Mucosa of rectum (tissue), 2 donors: Measurements from ENCODE around the gene VWA5B1.

Source experiments
- H3K27ac ChIP-seq, 2 donors: one replicate each; pipeline ENCODE4 v1.7.0; 2013; ENCODE audit warnings: inconsistent platforms in 2 of 2, low read depth in 2 of 2, low read length in 2 of 2
- H3K27me3 ChIP-seq, 2 donors: one replicate each; pipeline ENCODE4 v1.7.0; 2013; ENCODE audit warnings: low read length in 2 of 2; ENCODE audit not compliant: control insufficient read depth in 2 of 2, insufficient read depth in 2 of 2
- H3K36me3 ChIP-seq, 2 donors: one replicate each; pipeline ENCODE4 v1.7.0; 2013; ENCODE audit warnings: low read length in 2 of 2; ENCODE audit not compliant: control insufficient read depth in 2 of 2, insufficient read depth in 2 of 2
- H3K4me1 ChIP-seq, 2 donors: one replicate each; pipeline ENCODE4 v1.7.0; 2013; ENCODE audit warnings: low read length in 2 of 2, mild to moderate bottlenecking in 1 of 2; ENCODE audit not compliant: control insufficient read depth in 2 of 2, insufficient read depth in 2 of 2
- H3K4me3 ChIP-seq, 2 donors: one replicate each; pipeline ENCODE4 v1.7.0; 2013; ENCODE audit warnings: low read length in 2 of 2
- H3K9ac ChIP-seq, 2 donors: one replicate each; pipeline ENCODE4 v1.7.0; 2013; ENCODE audit warnings: low read length in 2 of 2, low read depth in 1 of 2, mild to moderate bottlenecking in 1 of 2
- H3K9me3 ChIP-seq, 2 donors: one replicate each; pipeline ENCODE4 v1.7.0; 2013; ENCODE audit warnings: low read length in 2 of 2; ENCODE audit not compliant: control insufficient read depth in 2 of 2
- donor health status: healthy.
- donor health status: Normal muscosa, but diverticular disease.

VWA5B1 gene

DNA sequence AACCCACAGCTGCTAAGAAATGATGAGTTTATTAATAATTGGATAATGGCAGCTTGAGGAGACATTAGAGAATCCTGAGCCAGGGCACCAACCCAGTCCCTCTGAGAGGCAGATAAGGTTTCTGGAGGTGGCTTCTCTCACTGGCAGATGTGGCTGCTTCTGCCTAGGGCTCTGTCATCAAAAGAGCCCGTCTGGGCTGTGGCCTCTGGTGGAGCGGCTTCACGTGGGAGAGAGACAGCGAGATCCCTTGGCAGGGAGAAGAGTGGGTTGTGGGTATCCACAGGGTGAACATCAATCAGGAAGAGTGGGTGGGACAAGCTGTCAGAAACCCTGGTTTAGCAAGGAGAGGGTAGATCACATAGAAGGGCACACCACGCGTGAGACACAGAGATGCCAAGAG lies 30.0 kb downstream of the VWA5B1 start:
- H3K27ac ChIP-seq: no peak overlapping the region

DNA sequence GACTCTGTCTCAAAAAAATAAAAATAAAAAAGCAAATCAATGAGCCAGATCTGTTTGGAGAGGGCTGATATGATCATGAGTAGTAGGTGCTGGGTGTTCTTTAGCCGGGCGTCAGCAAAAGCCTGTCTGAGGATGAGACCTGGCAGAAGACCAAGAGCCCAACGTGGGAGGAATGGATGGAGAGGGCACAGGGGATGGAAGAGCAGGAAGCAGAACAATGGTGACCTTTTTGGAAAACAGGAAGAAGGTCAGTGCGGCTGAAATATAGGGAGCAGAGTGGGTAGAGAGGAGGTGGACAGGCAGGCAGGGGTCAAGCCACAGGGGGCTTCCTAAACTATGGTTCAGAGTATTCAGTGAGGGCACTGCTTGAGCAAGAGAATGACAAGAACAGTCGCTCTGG lies 30.9 kb downstream of the VWA5B1 start:
- Histone ChIP-seq H3K27me3 (no peaks in the 10 kb centered on the region), H3K27ac (no peak overlapping the region), H3K36me3 (no peaks in the 10 kb centered on the region), H3K9ac (peak overlapping the region in 1 of 2 donors; percentile 9), H3K4me3 (no peak overlapping the region), H3K4me1 (peaks cover 0 to 13% of the 10 kb centered on the region in 2 donors), H3K9me3 (no peaks in the 10 kb centered on the region)

More for the DNA sequence above, 30.0 kb downstream of the VWA5B1 start:
- no peak overlapping the region for H3K9ac ChIP-seq
- no peak overlapping the region for H3K4me3 ChIP-seq
- no peaks in the 10 kb centered on the region for H3K9me3 ChIP-seq
- H3K36me3 ChIP-seq: no peaks in the 10 kb centered on the region
- peaks cover 0 to 9% of the 10 kb centered on the region in 2 donors for H3K4me1 ChIP-seq
- no peaks in the 10 kb centered on the region for H3K27me3 ChIP-seq

DNA sequence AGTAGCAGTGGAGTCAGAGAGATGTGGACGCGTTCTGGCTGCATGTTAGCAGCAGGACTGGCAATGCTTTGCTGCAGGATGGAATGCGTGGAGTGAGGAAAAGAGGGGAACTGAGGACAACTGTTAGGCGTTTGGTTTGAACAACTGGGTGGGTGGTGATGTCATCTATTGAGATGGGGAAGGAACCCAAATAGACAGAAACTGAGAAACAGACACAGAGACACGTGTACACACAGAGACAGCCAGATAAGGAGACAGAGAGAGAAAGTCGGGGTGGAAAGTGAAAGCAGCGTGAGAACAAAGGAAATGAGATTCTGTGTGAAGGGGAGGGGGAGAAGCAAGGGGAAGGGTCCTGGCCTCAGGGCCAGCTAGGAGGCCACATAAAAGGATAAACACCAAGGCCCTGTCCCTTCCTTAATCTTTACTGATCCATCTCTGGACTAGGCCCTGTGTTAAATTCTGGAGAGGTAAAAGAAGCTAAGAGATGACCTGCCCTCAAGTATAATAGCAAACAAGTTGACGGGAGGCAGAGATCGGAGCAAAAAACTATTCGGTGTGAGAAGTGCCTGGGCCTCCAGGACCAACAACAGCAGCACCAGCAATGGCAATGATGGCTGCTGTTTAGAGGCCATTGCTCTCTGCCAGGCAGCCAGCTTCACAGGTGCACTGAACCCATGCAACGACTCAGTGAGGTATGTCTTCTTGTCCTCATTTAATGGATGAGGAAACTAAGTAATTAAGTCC lies 31.6 kb downstream of the VWA5B1 start:
- H3K9me3 ChIP-seq: no peaks in the 10 kb centered on the region
- H3K36me3 ChIP-seq: no peaks in the 10 kb centered on the region
- H3K4me3 ChIP-seq: peak overlapping the region in 1 of 2 donors; percentile 23
- H3K27me3 ChIP-seq: no peaks in the 10 kb centered on the region
- no peak overlapping the region for H3K9ac ChIP-seq
- H3K27ac ChIP-seq: no peak overlapping the region
- peaks cover 0 to 13% of the 10 kb centered on the region in 2 donors for H3K4me1 ChIP-seq

DNA sequence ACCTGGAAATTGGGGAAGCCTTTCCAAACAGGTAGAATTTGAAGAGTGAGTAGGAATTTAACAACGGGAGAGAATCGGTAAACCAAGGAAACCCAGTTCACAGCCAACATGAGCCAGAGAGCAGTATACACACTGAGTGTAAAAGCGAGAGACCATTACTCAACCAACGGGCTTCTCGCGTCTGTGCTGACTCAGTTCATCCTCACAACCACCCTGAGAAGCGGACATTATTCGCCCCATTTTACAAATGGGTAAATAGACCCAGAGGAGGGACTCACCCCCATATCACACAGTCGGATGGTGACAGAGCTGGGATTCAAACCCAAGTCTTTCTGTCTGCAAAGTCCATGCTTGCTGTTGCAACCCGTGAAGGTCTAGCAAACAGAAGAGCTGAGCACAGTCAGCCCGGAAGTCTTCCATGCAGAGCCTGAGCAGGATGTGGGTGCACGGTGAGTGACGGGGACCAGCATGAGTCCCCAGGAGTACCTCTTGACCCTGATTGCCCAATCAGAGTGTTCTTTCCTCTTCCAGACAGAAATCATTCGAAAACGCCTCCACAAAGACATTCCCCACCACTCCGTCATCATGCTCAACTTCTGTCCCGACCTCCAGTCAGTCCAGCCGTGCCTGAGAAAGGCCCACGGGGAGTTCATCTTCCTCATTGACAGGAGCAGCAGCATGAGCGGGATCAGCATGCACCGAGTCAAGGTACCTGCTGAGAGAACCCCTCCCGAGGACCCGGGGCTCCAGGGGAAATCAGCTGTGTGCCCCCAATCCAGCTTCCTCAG lies 32.3 kb downstream of the VWA5B1 start:
- no peaks in the 10 kb centered on the region for H3K27me3 ChIP-seq
- H3K4me3 ChIP-seq: peak overlapping the region in 1 of 2 donors; percentile 23

DNA sequence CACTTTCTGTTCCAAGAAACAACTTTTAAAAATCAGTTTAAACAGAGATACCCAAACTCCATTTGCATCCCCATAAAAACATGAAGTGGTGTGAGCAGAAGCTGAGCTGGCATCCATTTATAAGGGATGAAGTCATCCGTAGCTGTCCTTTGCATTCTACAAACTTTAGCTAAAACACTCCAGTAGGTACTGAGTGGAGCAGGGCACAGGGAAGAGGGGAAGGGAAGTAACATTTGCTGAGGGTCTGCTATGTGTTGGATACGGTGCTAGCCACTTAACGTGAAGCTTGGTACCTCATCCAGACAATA lies 32.9 kb downstream of the VWA5B1 start:
- H3K4me3 ChIP-seq: no peak overlapping the region
- H3K9me3 ChIP-seq: no peaks in the 10 kb centered on the region
- H3K4me1 ChIP-seq: peaks cover 0 to 13% of the 10 kb centered on the region in 2 donors
- no peak overlapping the region for H3K9ac ChIP-seq
- H3K27ac ChIP-seq: no peak overlapping the region
- no peaks in the 10 kb centered on the region for H3K36me3 ChIP-seq
- H3K27me3 ChIP-seq: no peaks in the 10 kb centered on the region

More for the DNA sequence above, 32.3 kb downstream of the VWA5B1 start:
- no peak overlapping the region for H3K27ac ChIP-seq
- no peaks in the 10 kb centered on the region for H3K36me3 ChIP-seq
- no peak overlapping the region for H3K9ac ChIP-seq
- H3K4me1 ChIP-seq: peaks cover 0 to 13% of the 10 kb centered on the region in 2 donors
- H3K9me3 ChIP-seq: no peaks in the 10 kb centered on the region

DNA sequence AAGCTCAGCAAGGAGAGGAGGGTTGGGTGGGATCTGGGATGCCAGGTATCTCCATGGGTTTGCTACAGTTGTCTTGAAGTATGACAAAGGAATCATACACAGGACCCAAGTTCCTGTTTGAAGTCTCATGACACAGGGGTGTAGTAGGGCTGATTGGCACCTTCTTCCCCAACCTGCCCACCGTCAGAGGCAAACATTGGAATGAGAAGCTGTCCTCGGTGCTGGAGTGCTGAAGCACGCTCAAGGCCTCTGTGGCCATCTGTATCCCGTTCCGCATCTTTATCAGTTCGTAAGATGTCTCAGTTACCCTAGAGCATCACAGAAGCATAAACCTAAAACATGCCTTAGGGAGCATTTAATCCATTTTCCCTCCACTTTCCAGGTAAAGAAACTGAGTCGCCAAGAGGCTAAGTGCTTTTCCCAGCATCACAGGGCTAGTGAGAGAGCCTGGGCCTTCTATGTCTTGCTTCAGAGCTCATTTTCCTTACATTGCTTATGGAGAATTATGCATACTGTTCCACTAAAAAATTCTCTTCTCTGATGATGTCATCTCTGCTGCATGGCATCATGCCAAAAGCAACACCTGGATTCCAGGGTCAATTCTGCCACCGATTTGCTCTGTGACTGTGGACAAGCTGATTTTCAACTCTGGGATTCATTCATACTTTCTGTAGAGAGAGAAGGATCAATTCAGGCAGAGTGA lies 34.2 kb downstream of the VWA5B1 start:
- Histone ChIP-seq H3K9me3 (no peaks in the 10 kb centered on the region), H3K36me3 (no peaks in the 10 kb centered on the region), H3K4me3 (no peak overlapping the region), H3K27ac (no peak overlapping the region), H3K27me3 (no peaks in the 10 kb centered on the region), H3K9ac (no peak overlapping the region), H3K4me1 (peaks cover 0 to 13% of the 10 kb centered on the region in 2 donors)

DNA sequence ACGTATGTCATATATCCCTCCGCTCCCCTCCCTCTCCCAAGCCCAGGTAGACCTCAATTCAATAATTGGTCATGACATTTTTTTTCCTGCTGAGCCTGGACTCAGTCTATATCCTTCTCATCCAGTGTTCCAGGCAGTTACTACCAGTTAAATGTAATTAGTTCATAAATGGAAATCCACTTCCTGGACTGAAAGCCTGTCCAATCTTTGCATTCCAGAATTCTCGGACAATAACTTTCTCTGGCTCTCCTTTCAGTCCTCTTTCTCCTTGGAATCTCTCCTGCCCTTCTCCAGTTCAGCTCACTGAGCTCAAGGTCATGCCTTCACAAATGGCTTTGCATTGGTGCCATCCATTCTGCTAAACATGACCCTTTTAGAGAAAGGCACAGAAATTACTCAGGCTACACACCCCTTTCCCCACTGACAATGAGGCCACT lies 34.8 kb downstream of the VWA5B1 start:
- no peak overlapping the region for H3K4me3 ChIP-seq
- H3K9me3 ChIP-seq: no peaks in the 10 kb centered on the region
- H3K27me3 ChIP-seq: no peaks in the 10 kb centered on the region
- H3K4me1 ChIP-seq: peaks cover 0 to 13% of the 10 kb centered on the region in 2 donors
- no peaks in the 10 kb centered on the region for H3K36me3 ChIP-seq
- H3K9ac ChIP-seq: no peak overlapping the region
- peak overlapping the region in 1 of 2 donors; percentile 32 for H3K27ac ChIP-seq

DNA sequence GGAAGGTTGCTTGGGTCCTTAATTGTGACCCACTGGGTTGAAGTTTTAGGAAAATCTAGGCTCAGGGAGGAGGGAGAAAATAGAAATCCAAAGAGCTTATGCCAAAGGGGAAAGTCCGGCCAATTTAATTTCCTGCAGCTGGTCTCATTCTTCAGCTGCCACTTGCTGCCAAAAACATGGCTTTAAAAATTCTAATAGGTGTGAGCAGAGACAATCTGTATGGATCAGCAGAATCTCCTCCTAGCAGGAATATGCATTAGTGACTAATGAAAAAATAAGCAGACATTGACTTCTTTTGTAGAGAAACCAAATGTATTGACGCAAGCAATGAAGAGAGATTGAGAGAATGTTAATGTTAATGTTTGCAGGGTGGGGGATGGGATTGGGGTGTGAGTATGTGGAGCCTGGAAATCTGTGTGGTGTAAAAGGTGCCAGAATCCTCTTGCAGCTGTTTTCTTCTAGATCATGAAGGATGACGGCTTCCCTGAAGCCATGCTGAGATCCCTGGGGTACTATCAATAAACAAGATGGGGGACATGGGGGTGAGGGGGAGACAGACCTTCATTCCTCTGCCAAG lies 35.3 kb downstream of the VWA5B1 start:
- Histone ChIP-seq H3K27ac (peak overlapping the region in 1 of 2 donors; percentile 32), H3K36me3 (no peaks in the 10 kb centered on the region), H3K27me3 (no peaks in the 10 kb centered on the region), H3K4me1 (peaks cover 0 to 13% of the 10 kb centered on the region in 2 donors), H3K9me3 (no peaks in the 10 kb centered on the region), H3K9ac (no peak overlapping the region), H3K4me3 (no peak overlapping the region)

DNA sequence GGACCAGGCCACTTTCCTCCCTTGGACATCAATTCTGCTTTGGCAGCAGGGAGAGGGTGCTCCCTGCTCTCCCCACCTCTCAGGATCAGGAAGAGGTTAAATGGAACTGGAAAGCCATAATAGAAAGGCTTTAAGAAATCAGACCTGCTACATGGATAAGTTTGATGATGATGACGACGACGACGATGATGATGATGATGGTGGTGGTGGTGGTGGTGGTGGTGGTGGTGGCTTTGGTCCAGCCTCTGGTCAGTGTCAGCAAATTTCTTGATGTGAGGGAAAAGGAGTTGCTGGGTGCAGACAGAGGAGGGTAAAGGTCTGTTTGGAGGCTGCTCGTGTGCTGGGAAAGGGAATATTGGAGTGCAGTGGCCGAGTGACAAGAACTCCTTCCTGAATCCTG lies 36.8 kb downstream of the VWA5B1 start:
- Histone ChIP-seq H3K36me3 (no peaks in the 10 kb centered on the region), H3K4me3 (no peak overlapping the region), H3K9ac (no peak overlapping the region), H3K27ac (no peak overlapping the region), H3K9me3 (no peaks in the 10 kb centered on the region), H3K27me3 (no peaks in the 10 kb centered on the region), H3K4me1 (peaks cover 0 to 13% of the 10 kb centered on the region in 2 donors)
